ENCODE results near the gene PRAMEF33.
"Not testable (repeated sequence)": the region's sequence is repeated elsewhere in the genome, so short reads cannot be mapped to it uniquely, and the experiment has no call there.

PRAMEF33 gene, protein sequence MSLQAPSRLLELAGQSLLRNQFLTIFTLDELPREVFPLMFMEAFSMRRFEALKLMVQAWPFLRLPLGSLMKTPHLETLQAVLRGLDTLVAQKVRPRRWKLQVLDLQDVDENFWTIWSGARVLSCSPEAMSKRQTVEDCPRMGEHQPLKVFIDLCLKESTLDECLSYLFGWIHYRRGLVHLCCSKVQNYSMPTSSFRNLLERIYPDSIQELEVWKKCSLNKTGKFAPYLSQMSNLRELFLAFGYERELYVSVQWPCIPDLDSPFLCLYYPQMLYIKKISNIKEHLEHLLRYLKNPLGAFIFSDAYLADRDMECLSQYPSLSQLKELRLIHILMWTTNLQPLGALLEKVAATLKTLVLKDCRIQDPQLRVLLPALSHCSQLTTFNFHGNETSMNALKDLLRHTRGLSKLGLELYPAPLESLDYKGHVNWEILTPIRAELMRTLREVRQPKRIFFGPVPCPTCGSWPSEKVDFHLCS

DNA sequence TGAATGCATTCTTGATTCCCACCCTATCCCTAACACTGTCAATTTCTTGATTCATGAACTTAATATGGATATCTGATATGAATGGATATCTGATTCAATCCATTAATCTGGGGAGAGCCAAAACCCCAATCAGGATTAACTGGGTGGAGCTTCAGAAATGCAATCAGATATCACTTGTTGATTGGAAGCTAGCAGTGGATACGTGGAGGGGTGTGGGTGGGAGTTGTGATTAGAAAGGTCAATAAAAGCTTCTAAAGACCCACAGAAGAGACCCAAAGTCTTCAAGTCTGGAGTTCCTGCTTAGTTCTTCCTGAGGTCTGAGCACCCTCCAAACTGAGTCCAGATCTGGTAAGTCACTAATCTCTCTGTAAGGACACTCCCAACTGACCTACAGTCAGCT is at the start of gene PRAMEF33:
Gene PRAMEF33 (plus strand): TSS at position 301 of the 400 bp plus-strand sequence. CDS start 2,416 bp downstream, outside the sequence.
- not testable (repeated sequence) for H3K4me3 ChIP-seq (ENCODE audit: low read length)

DNA sequence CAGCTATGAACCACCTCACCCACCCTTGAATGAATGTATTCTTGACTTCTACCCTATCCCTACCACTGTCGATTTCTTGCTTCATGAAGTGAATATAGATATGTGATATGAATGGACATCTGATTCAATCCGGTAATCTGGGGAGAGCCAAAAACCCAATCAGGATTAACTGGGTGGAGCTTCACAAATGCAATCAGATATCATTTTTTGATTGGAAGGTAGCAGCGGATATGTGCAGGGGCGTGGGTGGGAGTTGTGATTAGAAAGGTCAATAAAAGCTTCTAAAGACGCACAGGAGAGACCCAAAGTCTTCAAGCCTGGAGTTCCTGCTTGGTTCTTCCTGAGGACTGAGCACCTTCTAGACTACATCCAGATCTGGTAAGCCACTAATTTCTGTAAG is 49.4 kb upstream of the PRAMEF33 start, which contains the start of gene PRAMEF5:
Gene PRAMEF5 (plus strand): TSS at position 301 of the 400 bp plus-strand sequence. CDS start 5,071 bp downstream, outside the sequence.
- not testable (repeated sequence) for H3K4me3 ChIP-seq (ENCODE audit: low read length)

DNA sequence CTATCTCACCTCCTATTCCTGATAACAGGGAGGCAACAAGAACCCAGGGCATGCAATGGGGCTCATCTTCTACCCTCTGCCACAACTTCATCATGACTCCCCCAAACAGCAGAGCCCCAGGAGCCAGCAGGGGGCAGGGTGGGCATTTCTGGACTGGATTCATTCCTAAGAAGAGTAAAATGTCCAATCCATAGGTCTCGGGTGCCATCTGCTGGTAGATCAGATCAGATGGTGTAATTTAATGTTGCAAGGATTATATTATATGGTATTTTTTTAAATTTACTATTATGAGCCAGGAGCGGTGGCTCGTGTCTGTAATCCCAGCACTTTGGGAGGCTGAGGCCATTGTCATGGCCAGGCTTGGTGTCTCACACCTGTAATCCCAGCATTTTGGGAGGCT is 38.2 kb upstream of the PRAMEF33 start:
- H3K4me3 ChIP-seq (ENCODE audit: low read length) = not testable (repeated sequence)

DNA sequence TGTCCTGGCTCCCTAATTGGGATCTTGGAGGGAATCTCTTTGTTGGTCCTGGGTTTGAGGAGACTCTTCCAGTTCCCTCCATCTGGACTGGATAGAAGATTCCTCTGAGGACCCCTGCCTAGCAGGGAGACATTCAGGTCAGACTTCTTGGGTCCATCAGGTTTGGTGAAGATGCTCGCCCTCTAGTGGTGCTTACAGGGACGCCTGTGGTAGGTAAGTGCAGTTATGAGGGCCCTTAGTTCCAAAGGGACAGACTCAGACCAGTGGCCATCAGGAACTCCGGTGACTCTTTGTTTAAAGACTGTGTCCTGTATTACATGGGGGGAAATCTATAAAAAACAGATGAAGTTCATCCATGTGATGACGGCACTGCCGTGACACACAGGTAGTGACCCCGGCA is 26.3 kb upstream of the PRAMEF33 start:
- H3K4me3 ChIP-seq (ENCODE audit: low read length) = not testable (repeated sequence)

DNA sequence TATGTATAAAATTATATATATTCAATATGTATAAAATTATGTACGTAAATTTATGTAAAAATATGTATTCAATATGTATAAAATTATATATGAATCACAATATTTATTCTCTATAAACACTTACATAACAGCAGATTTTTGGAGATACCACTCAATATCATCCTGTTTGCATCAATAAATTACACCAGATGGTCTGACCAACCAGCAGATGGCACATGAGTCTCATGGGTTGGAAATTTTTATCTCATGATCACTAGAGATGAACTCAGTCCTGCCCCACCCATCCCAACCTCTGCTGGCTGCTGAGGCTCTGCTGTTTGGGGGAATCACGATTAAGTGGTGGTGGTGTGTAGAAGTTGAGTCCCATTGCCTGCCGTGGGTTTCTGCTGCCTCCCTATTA is 23.7 kb upstream of the PRAMEF33 start:
- H3K4me3 ChIP-seq (ENCODE audit: low read length) = not testable (repeated sequence)

DNA sequence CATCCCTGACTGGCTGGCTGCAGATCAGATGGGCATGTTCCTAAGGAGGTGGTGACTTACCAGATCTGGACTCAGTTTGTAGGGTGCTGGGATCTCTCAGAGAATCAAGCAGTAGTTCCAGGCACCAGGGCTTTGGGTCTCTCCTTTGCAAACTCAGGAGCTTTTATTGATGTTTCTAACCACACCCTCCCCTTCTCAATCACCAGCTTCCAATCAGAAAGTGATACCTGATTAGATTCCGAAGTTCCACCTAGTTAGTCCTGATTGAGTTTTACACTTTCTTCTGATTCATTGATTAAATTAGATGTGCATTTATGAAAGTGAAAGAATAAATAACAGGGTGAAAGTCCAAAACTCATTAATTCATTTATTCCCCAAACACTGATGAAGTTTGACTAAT is 18.3 kb upstream of the PRAMEF33 start, which contains the start of gene PRAMEF8:
Gene PRAMEF8 (minus strand): TSS at position 101 of the 400 bp plus-strand sequence. CDS start 1,046 bp downstream, outside the sequence.
- not testable (repeated sequence) for H3K4me3 ChIP-seq (ENCODE audit: low read length)

DNA sequence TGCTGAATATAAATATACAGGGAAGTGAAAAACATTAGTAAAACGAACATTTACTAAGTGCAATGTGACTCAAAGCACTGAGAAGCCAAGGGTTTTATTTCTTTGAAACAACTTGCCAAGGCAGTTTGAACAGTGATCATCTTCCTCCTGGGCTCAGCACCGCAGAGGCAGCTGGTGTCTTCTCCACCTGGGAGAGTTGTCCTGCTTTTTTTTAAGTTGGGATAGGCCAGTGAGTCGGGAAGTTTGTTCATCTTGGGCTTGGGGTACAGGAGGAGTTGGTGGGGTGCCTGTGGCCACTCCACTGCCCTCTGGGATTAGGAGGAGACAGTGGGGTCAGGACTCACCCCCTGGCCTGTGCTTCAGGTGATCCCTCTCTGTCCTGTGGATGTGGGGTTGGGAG is 14.3 kb upstream of the PRAMEF33 start:
- H3K4me3 ChIP-seq (ENCODE audit: low read length) = not testable (repeated sequence)

DNA sequence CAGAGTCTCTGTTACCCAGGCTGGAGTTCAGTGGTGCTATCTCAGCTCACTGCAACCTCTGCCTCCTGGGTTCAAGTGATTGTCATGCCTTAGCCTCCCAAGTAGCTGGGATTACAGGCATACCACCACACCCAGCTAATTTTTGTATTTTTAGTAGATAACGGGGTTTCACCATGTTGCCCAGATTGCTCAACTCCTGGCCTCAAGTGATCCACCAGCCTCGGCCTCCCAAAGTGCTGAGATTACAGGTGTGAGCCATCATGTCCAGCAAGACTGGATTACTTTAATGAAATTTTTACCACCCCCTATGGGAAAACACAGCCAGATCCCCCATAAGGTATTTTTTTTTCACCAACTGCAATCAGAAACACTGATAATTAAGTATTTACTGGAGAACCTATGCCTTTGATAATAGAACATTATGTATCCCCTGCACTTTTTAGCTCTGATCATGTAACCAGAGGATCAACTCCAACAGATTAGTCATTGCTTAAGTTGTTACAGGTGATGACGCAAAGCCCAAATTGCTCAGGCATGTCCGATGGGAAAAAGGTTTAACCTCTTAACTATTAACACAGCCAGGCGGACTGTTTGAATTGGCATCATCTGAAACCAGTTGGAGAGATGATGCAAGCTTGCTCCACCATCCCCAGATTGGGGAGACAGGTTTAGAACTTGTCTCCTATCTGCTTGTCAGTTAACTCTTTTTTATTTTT is 6.0 kb upstream of the PRAMEF33 start:
- not testable (repeated sequence) for H3K4me3 ChIP-seq (ENCODE audit: low read length)

DNA sequence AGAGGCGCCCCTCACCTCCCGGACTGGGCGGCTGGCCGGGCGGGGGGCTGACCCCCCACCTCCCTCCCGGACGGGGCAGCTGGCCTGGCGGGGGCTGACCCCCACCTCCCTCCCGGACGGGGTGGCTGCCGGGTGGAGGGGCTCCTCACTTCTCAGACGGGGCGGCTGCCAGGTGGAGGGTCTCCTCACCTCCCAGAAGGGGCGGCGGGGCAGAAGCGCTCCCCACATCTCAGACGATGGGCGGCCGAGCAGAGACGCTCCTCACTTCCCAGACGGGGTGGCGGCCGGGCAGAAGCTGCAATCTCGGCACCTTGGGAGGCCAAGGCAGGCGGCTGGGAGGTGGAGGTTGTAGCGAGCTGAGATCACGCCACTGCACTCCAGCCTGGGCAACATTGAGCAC is 4.6 kb upstream of the PRAMEF33 start:
- not testable (repeated sequence) for H3K4me3 ChIP-seq (ENCODE audit: low read length)

DNA sequence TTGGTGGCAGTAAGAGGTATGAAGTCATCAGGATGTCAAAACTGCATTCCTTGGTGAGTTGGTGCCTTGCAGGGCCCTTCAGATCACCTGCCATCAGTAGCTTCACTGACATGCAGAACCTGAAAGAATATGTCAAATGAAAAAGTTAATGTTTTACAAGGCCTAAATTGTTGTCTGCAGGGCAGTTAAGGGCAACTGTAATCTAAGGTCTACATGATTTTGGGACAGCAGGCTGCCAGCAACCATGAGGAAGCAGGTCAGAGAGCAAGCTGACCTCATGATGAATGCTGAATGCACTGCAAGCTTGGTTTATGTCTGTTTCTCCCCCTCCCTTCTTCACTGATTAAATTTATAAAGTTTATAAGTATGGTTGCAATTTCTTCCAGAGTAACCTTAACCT is 1.1 kb upstream of the PRAMEF33 start:
- H3K4me3 ChIP-seq (ENCODE audit: low read length) = not testable (repeated sequence)

DNA sequence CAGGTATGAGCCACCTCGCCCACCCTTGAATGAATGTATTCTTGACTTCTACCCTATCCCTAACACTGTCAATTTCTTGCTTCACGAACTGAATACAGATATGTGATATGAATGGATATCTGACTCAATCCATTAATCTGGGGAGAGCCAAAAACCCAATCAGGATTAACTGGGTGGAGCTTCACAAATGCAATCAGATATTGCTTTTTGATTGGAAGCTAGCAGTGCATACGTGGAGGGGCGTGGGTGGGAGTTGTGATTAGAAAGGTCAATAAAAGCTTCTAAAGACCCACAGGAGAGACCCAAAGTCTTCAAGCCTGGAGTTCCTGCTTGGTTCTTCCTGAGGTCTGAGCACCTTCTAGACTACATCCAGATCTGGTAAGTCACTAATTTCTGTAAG is 11.9 kb downstream of the PRAMEF33 start, which contains the start of gene PRAMEF15:
Gene PRAMEF15 (plus strand): TSS at position 301 of the 400 bp plus-strand sequence. CDS start 2,827 bp downstream, outside the sequence.
- not testable (repeated sequence) for H3K4me3 ChIP-seq (ENCODE audit: low read length)

DNA sequence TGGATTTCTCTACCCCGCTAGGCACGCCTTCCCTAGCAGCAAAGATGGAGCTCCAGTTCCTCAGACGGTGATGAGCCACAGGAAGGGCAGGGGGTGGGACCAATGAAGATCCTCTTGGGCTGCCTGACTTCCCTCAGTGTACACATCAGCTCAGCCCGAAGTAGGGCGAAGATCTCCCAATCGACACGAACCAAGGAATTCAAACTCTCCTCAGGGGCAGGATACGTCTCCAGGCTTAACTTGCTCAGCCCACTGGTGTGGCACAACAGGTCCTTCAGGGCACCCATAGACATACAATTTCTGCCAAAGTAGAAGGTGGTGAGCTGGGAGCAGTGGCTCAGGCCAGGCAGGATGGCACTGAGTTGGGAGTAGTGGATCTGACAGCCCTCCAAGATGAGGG is 39.2 kb downstream of the PRAMEF33 start:
- not testable (repeated sequence) for H3K4me3 ChIP-seq (ENCODE audit: low read length)

DNA sequence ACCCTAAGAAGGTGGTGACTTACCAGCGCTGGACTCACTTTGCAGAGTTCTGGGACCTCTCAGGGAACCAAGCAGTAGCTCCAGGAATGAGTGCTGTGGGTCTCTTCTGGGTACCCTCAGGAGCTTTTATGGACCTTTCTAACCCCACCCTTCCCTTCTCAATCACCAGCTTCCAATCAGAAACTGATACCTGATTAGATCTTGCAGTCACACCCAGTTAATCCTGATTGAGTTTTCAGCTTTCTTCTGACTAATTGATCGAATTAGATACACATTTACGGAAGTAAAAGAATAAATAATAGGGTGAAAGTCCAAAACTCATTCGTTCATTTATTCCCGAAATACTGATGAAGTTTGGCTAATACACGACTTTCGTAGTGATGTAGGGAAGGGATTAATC is 43.7 kb downstream of the PRAMEF33 start, which contains the start of gene PRAMEF14:
Gene PRAMEF14 (minus strand): TSS at position 101 of the 400 bp plus-strand sequence. CDS start 1,820 bp downstream, outside the sequence.
- not testable (repeated sequence) for H3K4me3 ChIP-seq (ENCODE audit: low read length)

DNA sequence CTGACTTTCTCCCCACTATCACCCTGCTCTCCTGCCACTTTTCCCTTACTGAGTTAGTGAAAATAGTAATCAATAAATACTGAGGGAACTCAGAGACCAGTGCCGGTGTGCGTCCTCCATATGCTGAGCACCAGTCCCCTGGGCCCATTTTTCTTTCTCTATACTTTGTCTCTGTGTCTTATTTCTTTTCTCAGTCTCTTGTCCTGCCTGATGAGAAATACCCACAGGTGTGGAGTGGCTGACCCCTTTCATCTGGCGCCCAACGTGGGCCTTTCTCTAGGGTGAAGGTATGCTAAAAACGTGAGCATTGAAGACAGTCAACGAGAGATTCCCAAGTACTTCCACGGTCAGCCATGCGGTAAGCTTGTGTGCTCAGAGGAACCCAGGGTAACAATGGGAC is 50.1 kb downstream of the PRAMEF33 start:
- H3K4me3 ChIP-seq (ENCODE audit: low read length) = not testable (repeated sequence)

DNA sequence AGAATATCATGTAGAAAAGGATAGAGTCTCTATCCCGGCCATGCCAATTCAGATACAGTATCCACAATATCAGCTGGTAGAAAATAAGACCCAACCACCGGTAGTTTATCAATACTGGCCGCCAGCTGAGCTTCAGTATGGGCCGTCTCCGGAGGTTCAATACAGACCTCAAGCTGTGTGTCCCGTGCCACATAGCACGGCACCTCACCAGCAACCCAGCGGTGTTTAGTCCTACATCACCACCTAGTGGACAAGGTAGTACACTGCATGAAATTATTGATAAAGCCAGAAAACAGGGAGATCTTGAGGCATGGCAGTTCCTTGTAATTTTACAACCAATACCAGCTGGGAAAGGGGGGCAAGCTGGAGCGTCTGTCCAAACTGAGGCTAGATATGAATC is 51.1 kb downstream of the PRAMEF33 start:
- H3K4me3 ChIP-seq (ENCODE audit: low read length) = not testable (repeated sequence)

DNA sequence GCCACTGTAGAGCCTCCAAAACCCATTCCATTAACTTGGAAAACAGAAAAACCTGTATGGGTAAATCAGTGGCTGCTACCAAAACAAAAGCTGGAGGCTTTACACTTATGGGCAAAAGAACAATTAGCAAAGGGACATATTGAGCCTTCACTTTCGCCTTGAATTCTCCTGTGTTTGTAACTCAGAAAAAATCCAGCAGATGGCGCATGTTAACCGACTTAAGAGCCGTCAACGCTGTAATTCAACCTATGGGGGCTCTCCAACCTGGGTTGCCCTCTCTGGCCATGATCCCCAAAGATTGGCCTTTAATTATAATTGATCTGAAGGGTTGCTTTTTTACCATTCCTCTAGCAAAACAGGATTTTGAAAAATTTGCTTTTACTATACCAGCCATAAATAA is 53.4 kb downstream of the PRAMEF33 start:
- H3K4me3 ChIP-seq (ENCODE audit: low read length) = not testable (repeated sequence)

Measured in GM08714 (cell line).